GM12892 (cell line): ENCODE measurements around the gene EEA1.

Experiments
- POLR2A ChIP-seq: IDR thresholded peaks from 2 replicates; pipeline ENCODE4 v1.6.1; 2011; ENCODE audit warnings: low read depth, low read length, control low read depth
- POLR2AphosphoS5 ChIP-seq: IDR thresholded peaks from 2 replicates; pipeline ENCODE4 v1.6.1; 2011; ENCODE audit warnings: low read depth, low read length, control low read depth

DNA sequence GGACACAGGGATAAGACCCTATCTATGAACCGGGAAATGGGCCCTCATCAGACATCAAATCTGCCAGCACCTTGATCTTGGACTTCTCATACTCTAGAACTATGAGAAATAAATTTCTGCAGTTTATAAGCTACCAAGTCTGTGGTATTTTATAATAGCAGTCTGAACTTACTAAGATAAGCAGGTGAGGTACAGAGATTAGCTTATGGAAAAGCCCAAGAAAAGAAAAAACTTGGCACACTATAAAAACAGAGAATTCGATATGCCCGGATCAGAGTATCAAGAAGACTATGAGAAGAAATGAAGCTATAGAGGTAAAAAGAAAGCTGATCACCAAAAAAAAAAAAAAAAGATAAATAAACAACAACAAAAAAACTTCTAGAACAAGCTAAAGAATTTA lies 52.6 kb downstream of the EEA1 start:
- TF ChIP-seq POLR2AphosphoS5 = no peak
- no peak for TF ChIP-seq POLR2A
